HG02938 (cell line): Measurements from ENCODE around the gene DIAPH2.
A peak's percentile ranks its signal among the peaks of the same experiment; 100 is the strongest.

Source experiments
- ATAC-seq: cut with Tn5 transposase; IDR thresholded peaks from one replicate; pipeline ENCODE4 v1.9.1; 2021; ENCODE audit warnings: mild to moderate bottlenecking, moderate library complexity; ENCODE audit not compliant: unreplicated experiment

The DIAPH2 gene

DNA sequence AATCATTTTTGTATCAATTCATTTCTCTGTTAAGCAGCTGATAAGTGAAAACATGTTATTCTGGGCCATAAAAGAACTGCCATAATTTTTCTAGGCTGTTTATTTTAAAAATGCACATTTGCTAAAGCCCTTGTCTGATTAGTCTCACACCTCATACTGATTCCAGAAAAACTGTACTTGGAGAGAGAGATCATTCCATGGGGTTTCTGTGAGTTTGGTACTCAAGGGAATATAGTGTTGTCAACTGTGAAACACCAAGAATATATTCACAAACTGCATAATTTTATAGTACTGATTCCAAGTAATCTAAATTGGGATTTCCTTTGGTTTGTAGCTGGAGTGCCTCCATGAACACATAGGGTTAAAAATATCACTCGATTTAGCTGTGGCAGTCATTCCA lies 746.6 kb downstream of the DIAPH2 start:
- ATAC-seq, result no peak

GRCh38 chrX:97446298-97446882 lies 761.7 kb downstream of the DIAPH2 start:
- no peak for ATAC-seq

DNA sequence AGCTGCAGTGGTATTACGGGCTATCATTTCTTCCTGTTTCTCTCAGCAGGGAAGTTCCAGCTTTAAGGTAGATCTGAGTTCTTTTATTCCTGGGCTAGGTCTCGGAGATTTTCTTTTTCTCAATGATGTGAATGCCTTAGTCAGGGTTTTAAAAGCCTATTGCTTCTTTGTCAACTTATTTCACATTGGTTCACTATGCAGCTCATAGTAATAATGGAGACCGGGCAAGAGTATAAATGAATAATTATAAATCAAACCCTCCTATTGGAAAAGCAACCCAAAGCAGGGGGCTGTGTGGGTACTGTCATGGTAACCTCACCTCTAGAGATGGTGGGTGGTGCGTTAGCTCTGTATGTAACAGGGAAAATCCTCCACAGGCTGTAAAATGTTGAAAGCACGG lies 762.7 kb downstream of the DIAPH2 start:
- ATAC-seq, result no peak

DNA sequence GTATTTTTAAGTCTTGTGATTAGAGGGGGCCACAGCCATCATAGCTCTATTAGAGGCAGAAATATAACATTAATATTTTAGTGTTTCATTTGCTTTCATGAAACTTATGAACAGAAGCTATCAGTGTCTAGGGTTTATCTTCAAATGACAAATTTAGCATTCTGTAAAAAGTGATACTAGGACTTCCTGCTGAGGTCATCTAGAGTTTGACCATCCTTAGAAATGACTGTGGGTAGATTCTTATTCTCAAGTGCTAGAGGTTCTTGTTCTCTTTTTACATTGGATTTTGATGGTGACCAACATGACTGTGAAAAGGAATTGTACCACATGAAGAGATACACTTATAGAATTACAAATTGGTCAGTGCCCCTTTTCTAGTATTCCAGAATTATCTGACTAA lies 767.6 kb downstream of the DIAPH2 start:
- ATAC-seq, result no peak

DNA sequence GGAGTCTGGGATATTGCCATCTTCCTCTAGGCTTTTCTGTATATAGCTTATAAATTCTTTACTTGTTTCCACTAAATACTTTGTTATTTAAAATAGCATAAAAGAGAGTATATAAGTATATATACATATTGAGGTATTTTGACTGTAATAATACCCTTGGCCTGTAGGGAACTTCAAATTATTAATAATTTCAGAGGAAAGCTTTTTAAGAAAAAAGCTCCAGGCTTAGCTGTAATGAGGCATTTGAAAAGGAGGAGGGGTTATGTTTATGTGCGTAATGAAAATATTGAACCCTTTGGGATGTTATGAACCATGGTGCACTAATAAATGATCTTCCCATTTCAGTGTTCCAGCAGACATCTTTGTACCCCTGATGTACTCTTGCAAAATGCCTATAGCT lies 777.1 kb downstream of the DIAPH2 start:
- no peak for ATAC-seq

GRCh38 chrX:97471071-97471470 lies 786.4 kb downstream of the DIAPH2 start:
- no peak for ATAC-seq

DNA sequence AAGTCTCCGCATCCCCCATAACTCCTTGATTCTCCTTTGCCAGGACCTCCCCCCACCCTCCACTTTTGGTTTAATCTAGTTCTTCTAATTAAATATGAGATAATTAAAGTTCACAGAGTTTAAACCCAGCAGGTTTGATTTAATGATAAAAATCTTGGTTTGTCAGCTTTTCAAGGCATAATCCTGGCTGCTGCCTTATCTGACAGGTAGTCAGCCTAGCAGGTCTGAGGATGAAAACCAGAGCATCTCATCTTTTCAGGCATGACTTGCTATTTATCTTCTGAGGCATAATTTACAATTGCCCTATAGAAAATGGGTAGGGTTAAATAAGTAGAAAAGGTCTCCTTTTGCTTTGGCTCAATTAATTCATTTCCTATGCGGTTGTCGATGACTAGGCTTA lies 790.3 kb downstream of the DIAPH2 start:
- ATAC-seq, result no peak

DNA sequence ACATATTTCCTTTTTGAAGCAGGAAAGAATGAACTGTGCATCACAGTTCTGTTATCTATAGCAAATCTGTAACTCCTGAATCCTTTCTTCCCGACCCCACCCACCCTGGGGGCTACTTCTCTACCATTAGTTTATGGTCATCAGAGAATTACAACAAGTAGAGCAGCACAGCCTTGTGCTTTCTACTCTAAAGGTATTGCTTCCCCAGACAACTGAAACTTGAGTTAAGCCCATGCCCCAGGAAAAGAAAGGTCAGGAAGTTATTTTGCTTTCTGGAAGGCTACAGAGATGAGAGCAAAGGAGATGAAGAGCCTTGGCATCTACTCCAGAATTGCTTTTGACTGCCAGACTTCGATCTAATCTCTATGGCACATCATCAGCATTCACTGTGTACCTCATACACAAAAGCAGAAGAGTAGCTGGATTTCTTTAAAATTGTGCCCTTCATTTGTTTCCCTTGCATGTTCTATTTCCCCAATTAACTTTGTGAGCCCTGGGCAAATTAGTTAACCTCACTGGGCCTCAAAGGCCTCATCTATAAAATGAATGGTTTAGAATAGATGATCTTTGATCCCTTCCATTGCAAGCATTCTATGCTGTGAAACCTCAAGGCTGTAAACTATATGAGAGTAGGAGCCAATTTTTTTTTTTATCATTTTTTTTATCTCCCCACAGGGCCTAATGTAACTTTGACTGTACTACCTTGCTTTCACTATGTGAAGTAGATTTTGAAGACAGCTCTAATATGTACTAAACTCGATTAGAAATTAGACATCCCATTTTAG lies 794.7 kb downstream of the DIAPH2 start:
- no peak for ATAC-seq

DNA sequence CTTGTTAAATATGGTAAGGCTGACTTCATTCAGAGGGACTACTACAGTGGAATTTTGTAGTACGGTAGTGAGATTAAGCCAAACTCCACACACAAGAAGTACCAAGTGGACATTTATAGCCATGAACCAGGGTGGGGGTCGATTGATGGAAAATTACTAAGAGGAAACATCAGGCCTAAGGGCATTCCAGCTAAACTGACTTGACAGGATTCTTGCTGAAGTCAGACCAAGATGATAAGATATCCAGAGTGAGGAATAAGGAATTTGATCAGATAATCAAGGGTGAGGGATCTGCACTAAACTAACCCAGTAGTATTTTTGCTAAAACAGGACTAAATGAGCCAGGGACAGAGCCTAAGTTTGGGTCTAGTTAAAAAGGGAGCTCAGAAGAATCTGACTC lies 796.6 kb downstream of the DIAPH2 start:
- ATAC-seq, result no peak

GRCh38 chrX:97482666-97483300 lies 798.1 kb downstream of the DIAPH2 start:
- ATAC-seq, result no peak

GRCh38 chrX:97490656-97491055 lies 806.0 kb downstream of the DIAPH2 start:
- no peak for ATAC-seq

DNA sequence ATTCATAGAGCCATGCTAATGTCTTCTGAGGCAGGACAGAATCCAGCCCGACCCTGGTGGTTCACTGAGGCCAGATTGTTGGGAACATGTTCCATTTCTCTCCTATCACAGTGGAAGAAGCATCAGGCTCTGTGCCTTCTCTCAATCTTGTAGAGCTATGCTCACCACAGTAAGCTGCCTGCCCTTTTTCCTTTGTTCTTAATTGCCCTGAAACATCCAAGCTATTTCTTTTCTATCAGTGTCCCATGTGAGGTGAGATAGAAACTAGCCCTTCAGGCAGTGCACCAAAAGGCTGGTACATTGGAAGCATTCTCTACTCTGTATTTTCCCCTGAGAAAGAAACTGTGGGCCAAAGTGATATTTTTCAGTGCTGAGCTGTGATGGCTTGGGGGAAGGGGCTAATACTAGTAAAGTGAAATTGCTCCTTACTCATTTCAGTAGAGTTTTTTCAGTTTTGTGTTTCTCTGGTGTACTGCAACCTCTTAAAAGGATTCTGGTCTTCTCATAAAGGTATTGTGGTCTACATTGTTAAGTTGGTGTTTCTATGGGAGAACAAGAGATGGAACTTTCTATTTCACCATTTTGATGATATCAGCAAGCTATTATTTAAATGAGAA lies 810.2 kb downstream of the DIAPH2 start:
- peak; percentile 98 for ATAC-seq

DNA sequence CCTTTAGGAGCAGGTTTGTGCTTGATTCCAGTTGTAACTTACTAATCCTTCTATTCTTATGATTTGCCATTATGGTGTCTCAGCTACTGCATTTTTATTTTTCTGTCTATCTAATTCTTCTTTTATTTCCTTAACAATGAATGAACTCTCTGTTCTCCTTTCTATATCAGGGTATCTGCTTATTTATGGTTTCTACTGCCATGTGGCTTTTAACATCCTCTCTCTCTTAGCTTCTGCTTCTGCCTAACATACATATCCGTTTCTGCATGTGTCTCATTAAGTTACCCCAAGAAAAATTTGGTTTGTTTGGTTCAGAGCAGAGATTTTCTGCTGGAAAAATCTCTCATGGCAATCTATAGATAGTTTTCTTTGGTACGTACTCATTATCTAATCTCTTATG lies 813.5 kb downstream of the DIAPH2 start:
- ATAC-seq, result peak; percentile 39

DNA sequence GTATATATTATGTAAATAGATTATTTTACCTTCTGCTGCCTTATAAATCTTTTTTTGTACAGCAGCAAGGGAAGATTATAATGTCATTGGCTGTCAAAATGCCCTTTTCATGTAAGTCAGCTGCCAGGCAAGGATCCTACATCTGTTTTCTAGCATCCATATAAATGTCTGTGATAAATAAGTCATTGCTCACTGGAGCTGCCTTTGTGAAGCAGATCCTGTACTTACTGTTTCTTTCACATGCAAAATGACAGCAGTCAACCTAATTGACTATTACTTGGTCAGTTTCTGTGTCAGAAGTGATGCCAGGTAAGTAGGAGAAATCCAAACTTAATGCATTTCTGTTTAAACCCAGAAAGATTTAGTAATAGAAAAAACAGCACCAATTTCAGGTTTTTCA lies 819.8 kb downstream of the DIAPH2 start:
- no peak for ATAC-seq

GRCh38 chrX:97517763-97518162 lies 833.1 kb downstream of the DIAPH2 start:
- ATAC-seq, result no peak

DNA sequence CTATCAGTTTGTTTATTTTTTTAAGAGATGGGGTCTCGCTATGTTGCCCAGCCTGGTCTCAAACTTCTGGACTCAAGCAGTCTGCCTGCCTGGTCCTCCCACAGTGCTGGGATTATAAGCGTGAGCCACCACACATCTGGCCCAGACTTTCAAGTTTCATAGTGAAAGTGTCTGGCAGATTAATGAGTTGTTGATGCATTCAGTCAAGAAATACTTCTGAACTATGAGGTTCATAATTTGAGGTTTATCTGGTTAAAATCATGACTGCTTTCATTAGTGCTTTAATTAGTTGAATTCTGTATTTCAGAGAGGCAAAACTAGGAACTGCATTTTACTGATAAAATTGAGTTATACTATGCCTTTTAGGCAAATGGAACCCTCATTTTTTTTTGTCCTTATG lies 837.7 kb downstream of the DIAPH2 start:
- ATAC-seq, result no peak

GRCh38 chrX:97524340-97524739 lies 839.7 kb downstream of the DIAPH2 start:
- no peak for ATAC-seq

DNA sequence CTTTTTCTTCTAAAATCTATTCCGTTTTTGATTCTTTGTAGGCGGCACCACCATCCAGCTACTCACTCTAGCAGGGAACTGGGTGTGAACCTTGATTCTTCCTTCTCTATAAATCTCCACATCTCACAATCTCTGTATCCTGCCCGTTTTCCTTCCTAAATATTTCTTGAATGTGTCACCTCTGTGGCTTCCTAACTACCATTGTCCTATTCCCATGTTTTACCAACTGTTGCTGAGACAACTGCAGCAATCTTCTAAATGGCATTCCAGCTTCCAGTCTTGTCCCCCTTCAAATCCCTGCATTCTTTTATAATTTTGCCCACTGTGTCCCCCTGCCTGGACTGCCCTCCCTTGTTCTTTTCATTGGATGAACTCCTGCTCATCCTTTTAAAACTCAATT lies 840.4 kb downstream of the DIAPH2 start:
- ATAC-seq, result no peak

DNA sequence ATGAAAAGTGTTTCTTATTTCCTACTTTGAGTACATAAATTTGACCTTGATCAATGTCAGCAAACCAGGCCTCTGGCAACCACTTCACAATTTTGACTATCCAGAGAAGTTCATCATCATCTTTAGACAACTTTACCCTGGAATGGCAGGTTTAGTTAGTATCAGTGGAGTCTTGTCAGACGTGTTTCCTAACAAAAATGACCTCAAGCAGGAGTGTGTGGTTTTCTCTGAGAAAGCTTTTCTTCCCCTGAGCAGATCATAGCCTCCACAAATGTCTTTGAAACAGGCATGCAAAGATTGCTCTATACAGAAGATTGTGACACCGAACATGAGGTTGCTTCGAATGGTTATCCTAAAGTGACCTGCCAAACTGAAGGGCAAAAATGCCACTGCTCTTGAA lies 841.3 kb downstream of the DIAPH2 start:
- no peak for ATAC-seq

- no peak for ATAC-seq
Measured at GRCh38 chrX:97527725-97528124, 843.1 kb downstream of the DIAPH2 start.

- no peak for ATAC-seq
Measured at GRCh38 chrX:97529536-97530200, 845.0 kb downstream of the DIAPH2 start.
